Activated T-cell treated with anti-CD3 and anti-CD28 coated beads, Interleukin-2, amount 50 U/mL, for 48 hours (primary cell): ENCODE results near the gene GALNT17.

Experiments
- DNase-seq, 2 experiments: peaks; one replicate each; pipeline ENCODE4 v3.0.0-alpha.2; 2020

Gene GALNT17

GRCh38 chr7:71132127-71132376 lies at the start of gene GALNT17:
Gene GALNT17 (plus strand): TSS chr7:71132144.
- DNase-seq, result peak in 1 of 2 experiments; percentile 14

- no peak for DNase-seq
Measured at GRCh38 chr7:71095266-71095860, 36.6 kb upstream of the GALNT17 start.

- DNase-seq, result no peak
Measured at GRCh38 chr7:71096351-71096750, 35.6 kb upstream of the GALNT17 start.

GRCh38 chr7:71106226-71106625 lies 25.7 kb upstream of the GALNT17 start:
- DNase-seq, result no peak

GRCh38 chr7:71112436-71112835 lies 19.5 kb upstream of the GALNT17 start:
- DNase-seq, result no peak

- no peak for DNase-seq
Measured at GRCh38 chr7:71120096-71120495, 11.8 kb upstream of the GALNT17 start.

GRCh38 chr7:71129126-71129525 lies 2.8 kb upstream of the GALNT17 start:
- DNase-seq, result no peak

- no peak for DNase-seq
Measured at GRCh38 chr7:71130031-71130679, 1.8 kb upstream of the GALNT17 start.

GRCh38 chr7:71131256-71132126 lies 453 bp upstream of the GALNT17 start:
- peak; percentile 17 to 21 for DNase-seq

GRCh38 chr7:71132377-71133231 lies 660 bp downstream of the GALNT17 start:
- DNase-seq, result peak; percentile 15 to 17

GRCh38 chr7:71133232-71133622 lies 1.3 kb downstream of the GALNT17 start:
- DNase-seq, result no peak

- no peak for DNase-seq
Measured at GRCh38 chr7:71133856-71134255, 1.9 kb downstream of the GALNT17 start.

- no peak for DNase-seq
Measured at GRCh38 chr7:71135116-71135515, 3.2 kb downstream of the GALNT17 start.

- DNase-seq, result no peak
Measured at GRCh38 chr7:71135663-71136062, 3.7 kb downstream of the GALNT17 start.

- no peak for DNase-seq
Measured at GRCh38 chr7:71137479-71137878, 5.5 kb downstream of the GALNT17 start.

- DNase-seq, result no peak
Measured at GRCh38 chr7:71140264-71140663, 8.3 kb downstream of the GALNT17 start.

- no peak for DNase-seq
Measured at GRCh38 chr7:71144963-71145362, 13.0 kb downstream of the GALNT17 start.

- DNase-seq, result no peak
Measured at GRCh38 chr7:71145906-71146901, 14.3 kb downstream of the GALNT17 start.

- no peak for DNase-seq
Measured at GRCh38 chr7:71148098-71148497, 16.2 kb downstream of the GALNT17 start.

GRCh38 chr7:71155236-71155635 lies 23.3 kb downstream of the GALNT17 start:
- no peak for DNase-seq

- DNase-seq, result no peak
Measured at GRCh38 chr7:71157757-71158156, 25.8 kb downstream of the GALNT17 start.

GRCh38 chr7:71165708-71166107 lies 33.8 kb downstream of the GALNT17 start:
- no peak for DNase-seq
